Spleen (tissue), 11 donors: Measurements from ENCODE around the gene CCDC107. TPM values are rescaled to one million over a fixed set of nuclear protein-coding genes. Genes with fewer than 3 reads are reported as not detected.

ENCODE experiments used
- DNase-seq: peaks from one replicate; pipeline ENCODE4 v3.0.0-alpha.2; 2020
- H3K27ac ChIP-seq, 8 donors: fragments of 200-600 bp; sonication (generic) in 7 of 8; 1 replicate in 4 of 8; 2 replicates in 4 of 8; pipeline versions ENCODE4 v1.5.0 to v1.8.0; 2016 to 2021; ENCODE audit warnings: inconsistent platforms in 4 of 8, mild to moderate bottlenecking in 4 of 8, moderate library complexity in 1 of 8
- H3K27me3 ChIP-seq, 7 donors: fragments of 200-600 bp; sonication (generic) in 6 of 7; replicated peaks in 1 of 7; 1 replicate in 4 of 7; 2 replicates in 3 of 7; pipeline versions ENCODE4 v1.5.0 to v1.8.0; 2016 to 2021; ENCODE audit warnings: inconsistent platforms in 3 of 7, mild to moderate bottlenecking in 1 of 7
- H3K36me3 ChIP-seq, 6 donors: fragments of 200-600 bp; sonication (generic) in 5 of 6; 1 replicate in 4 of 6; 2 replicates in 2 of 6; pipeline versions ENCODE4 v1.5.0 to v1.8.0; 2016 to 2021; ENCODE audit warnings: inconsistent platforms in 2 of 6
- H3K4me1 ChIP-seq, 6 donors: fragments of 200-600 bp; sonication (generic) in 5 of 6; 1 replicate in 3 of 6; 2 replicates in 3 of 6; pipeline versions ENCODE4 v1.5.0 to v1.8.0; 2016 to 2021; ENCODE audit warnings: inconsistent platforms in 3 of 6
- H3K4me3 ChIP-seq, 8 donors: fragments of 200-600 bp; sonication (generic) in 7 of 8; 1 replicate in 4 of 8; 2 replicates in 4 of 8; pipeline versions ENCODE4 v1.5.0 to v1.8.0; 2016 to 2021; ENCODE audit warnings: inconsistent platforms in 4 of 8, mild to moderate bottlenecking in 4 of 8, moderate library complexity in 2 of 8
- H3K9me3 ChIP-seq, 8 donors: fragments of 200-600 bp; sonication (generic) in 7 of 8; 1 replicate in 4 of 8; 2 replicates in 4 of 8; pipeline versions ENCODE4 v1.5.0 to v1.8.0; 2016 to 2021; ENCODE audit warnings: inconsistent platforms in 4 of 8
- CTCF ChIP-seq, 11 experiments: fragments of 200-600 bp in 7 of 11; fragments of 450-650 bp in 4 of 11; sonication (generic) in 4 of 11; IDR thresholded peaks in 8 of 11; conservative IDR thresholded peaks in 3 of 11; 1 replicate in 7 of 11; 2 replicates in 4 of 11; pipeline versions ENCODE4 v1.4.0 to v1.8.0; 2016 to 2021; ENCODE audit warnings: antibody characterized with exemption in 11 of 11, inconsistent platforms in 4 of 11, mild to moderate bottlenecking in 1 of 11
- POLR2A ChIP-seq, 3 donors: fragments of 450-650 bp; IDR thresholded peaks; one replicate each; pipeline ENCODE4 v1.5.1; 2017; ENCODE audit warnings: antibody characterized with exemption in 3 of 3, mild to moderate bottlenecking in 1 of 3
- POLR2AphosphoS5 ChIP-seq, 3 donors: sonication (generic); formaldehyde crosslinking; IDR thresholded peaks; one replicate each; pipeline ENCODE4 v1.5.1; 2017; ENCODE audit warnings: antibody characterized with exemption in 3 of 3
- WGBS, 5 donors: extraction: QIAGEN DNeasy Blood & Tissue Kit in 3 of 5; methylation state at CpG; one replicate each; pipeline versions ENCODE4 v1.1.5 to v1.1.7; 2013 to 2018; 5-methylcytosine and 5-hydroxymethylcytosine counted together
- intact Hi-C: fragments of 100-400 bp; cut with DNase I; formaldehyde crosslinking; loops from one replicate; pipeline ENCODE4 v1.15.0; 2023; ENCODE audit warnings: low total_unique reads
- polyA plus RNA-seq, 3 donors: library from polyadenylated mRNA; stranded (reverse); fragments of 200-250 nt; gene quantifications; one replicate each; pipeline ENCODE4 v1.2.1, GENCODE V29; 2013
- total RNA-seq, 7 donors: library from RNA; depleted of rRNA in 3 of 7; stranded (reverse); fragments of >200 nt in 3 of 7; fragmentation: NEBNext Ultra II Directional in 4 of 7; extraction: Animal tissue kit (Norgen Biotek cat#: 25700) in 4 of 7; gene quantifications; one replicate each; pipeline versions ENCODE4 v1.1.0 to v1.2.1, GENCODE V29; 2016 to 2021
- donor health status: healthy with polysubstance abuse.
- donor health status: DM: no; HTN: no; CAD: no; lungs with moderate emphysema.
- donor health status: DM: no; HTN: no; CAD: no.
- donor health status: Bipolar disorder and iron deficiency.
- donor health status: healthy.
- donor health status: DM: no; HTN: no; CAD: no.
- donor health status: DM: yes; HTN: yes; CAD: no.

The CCDC107 gene
- total and polyA plus RNA-seq, 10 donors = 14.4 to 46.9 (median 21.3) TPM

DNA sequence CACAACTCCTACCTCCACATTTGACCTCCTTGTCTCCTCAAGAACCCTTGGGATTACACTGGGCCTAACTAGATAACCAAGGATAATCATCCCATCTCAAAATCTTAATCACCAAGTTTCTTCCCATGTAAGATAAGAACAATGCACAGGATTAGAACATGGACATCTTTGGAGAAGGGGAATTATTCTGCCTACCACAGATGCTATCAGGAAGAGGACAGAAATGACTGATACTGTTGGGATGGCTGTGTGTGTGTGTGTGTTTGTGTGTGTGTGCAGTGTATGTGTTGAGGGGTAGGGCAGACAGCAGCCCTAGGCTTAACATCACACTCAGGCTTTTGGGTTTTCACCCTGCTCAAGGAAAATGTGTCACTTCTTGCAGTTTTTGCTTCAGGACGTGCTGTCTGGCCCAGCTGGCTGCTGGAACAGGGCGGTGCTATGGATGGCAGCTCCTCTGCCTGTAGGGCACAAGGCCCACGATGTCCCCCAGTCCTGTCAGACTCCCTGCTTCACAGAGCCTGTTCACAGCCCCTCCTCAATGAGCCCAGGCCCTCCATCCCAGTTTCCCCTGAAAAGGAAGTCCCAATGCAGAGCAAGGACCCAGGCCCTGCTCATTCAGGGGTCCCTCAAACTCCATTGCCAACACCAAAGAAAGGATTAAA, 23.4 kb downstream of the CCDC107 start:
- peaks cover 0 to 39% (median 7%) of the 10 kb centered on the region in 6 donors for H3K36me3 ChIP-seq
- peak; percentile 47 for DNase-seq
- no peak overlapping the region for H3K27ac ChIP-seq
- H3K27me3 ChIP-seq = no peaks in the 10 kb centered on the region
- H3K4me1 ChIP-seq = peaks cover 0 to 19% (median 4%) of the 10 kb centered on the region in 6 donors
- H3K9me3 ChIP-seq = no peaks in the 10 kb centered on the region
- no peak overlapping the region for H3K4me3 ChIP-seq
- WGBS, 5 donors = 52 to 87% (median 78%) methylated on average over 3 of the region's 3 CpGs
- TF ChIP-seq POLR2AphosphoS5 (IDR thresholded peaks at IDR 0.05) (no peak), CTCF (IDR thresholded peaks at IDR 0.05 in 8 of 11, conservative IDR thresholded peaks at IDR 0.05 in 3 of 11) (no peak), POLR2A (IDR thresholded peaks at IDR 0.05) (no peak)
- intact Hi-C loops = no loop called here

DNA sequence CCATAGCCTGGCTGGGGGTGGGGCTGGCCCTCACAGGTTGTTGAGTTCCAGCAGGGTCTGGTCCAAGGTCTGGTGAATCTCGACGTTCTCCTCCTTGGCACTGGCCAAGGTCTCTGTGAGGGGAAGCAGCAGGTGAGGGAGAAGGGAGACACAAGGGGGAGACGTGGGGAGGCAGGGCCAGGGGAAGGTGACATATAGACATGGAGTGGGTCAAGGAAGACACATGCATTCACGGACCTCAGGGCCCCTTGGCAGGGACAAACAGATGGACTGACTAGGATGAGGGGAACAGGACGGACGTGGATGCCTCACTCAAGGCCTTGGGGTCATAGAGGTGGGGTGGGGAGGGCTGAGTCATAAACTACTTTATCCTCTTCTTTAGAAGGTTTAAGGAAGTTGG, 24.0 kb downstream of the CCDC107 start:
- no peaks in the 10 kb centered on the region for H3K9me3 ChIP-seq

DNA sequence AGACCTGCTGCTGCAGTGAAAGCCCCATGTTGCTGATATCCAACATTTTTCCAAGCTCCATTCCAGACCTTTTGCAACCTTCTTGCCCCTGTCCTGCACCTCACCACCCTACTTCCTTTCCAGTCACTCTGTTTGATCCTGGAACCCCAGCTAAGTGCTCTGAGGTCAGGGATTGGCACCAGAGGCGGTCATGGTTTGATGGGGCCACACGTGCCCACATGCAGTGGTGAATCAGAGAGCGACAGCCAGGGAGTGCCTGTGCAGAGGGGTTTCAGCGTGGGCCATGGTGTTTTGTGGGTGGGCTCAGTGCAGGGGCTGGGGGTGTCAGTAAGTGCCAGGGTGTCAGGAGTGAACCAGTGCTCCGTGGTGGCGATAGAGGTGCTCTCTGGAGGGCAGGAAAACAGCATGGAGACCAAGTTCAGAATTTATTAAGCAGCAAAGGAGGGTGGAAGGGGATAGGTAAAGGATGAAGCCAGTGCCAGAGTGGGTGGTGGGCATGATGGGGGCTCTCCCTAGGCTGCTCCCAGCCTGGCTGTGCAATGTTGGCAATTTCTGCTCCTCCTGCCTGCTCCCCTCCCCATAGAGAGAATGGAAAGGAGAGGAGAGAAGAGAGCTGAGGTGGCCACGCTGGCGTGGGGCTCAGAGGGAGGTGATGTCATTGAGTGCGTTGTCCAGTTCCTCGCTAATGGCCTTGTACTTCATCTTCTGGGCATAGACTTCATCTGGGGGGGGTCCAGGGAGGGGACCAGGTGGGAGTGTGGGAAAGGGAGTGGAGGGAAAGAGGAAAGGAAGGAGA, 24.6 kb downstream of the CCDC107 start:
- Histone ChIP-seq H3K9me3 (no peaks in the 10 kb centered on the region), H3K27me3 (no peaks in the 10 kb centered on the region), H3K4me3 (no peak overlapping the region), H3K27ac (no peak overlapping the region), H3K4me1 (peaks cover 0 to 29% (median 4%) of the 10 kb centered on the region in 6 donors), H3K36me3 (peaks cover 0 to 39% (median 7%) of the 10 kb centered on the region in 6 donors)
- WGBS, 5 donors = 83 to 94% (median 91%) methylated on average over 10 of the region's 10 CpGs
- peak; percentile 34 for DNase-seq
- no peak for TF ChIP-seq POLR2AphosphoS5 (IDR thresholded peaks at IDR 0.05)
- no peak for TF ChIP-seq POLR2A (IDR thresholded peaks at IDR 0.05)
- no peak for TF ChIP-seq CTCF (IDR thresholded peaks at IDR 0.05 in 8 of 11, conservative IDR thresholded peaks at IDR 0.05 in 3 of 11)
- intact Hi-C loops = no loop called here

More for the DNA sequence above, 24.0 kb downstream of the CCDC107 start:
- Histone ChIP-seq H3K4me3 (no peak overlapping the region), H3K27ac (no peak overlapping the region), H3K4me1 (peaks cover 0 to 23% (median 4%) of the 10 kb centered on the region in 6 donors), H3K36me3 (peaks cover 0 to 39% (median 7%) of the 10 kb centered on the region in 6 donors), H3K27me3 (no peaks in the 10 kb centered on the region)
- TF ChIP-seq POLR2AphosphoS5 (IDR thresholded peaks at IDR 0.05) (no peak), CTCF (IDR thresholded peaks at IDR 0.05 in 8 of 11, conservative IDR thresholded peaks at IDR 0.05 in 3 of 11) (no peak), POLR2A (IDR thresholded peaks at IDR 0.05) (no peak)
- peak; percentile 45 for DNase-seq
- intact Hi-C loops = no loop called here
- WGBS, 5 donors = 71 to 88% (median 74%) methylated on average over 6 of the region's 6 CpGs

DNA sequence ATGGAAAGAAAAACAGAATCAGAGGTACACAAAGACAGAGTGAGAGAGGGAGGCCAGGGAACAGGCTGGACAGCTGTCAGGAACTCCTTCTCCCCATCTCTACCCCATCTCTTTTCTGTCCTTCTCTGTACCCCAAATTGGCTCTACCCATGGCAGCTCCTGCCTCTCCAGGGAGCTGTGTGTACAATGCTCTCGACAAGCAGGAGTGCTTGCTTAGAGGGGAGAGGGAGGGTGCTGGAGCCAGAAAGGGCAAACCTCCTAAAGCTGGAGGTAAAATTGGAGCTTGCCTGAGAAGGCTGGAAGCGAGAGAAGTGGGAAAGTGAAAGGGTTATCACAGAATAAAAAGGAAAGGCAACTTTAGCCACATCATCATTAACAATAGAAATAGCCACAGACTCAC, 25.2 kb downstream of the CCDC107 start:
- intact Hi-C loops = no loop called here
- Histone ChIP-seq H3K9me3 (no peaks in the 10 kb centered on the region), H3K27me3 (no peaks in the 10 kb centered on the region), H3K4me1 (peaks cover 0 to 35% (median 4%) of the 10 kb centered on the region in 6 donors), H3K27ac (no peak overlapping the region), H3K36me3 (peaks cover 0 to 39% (median 7%) of the 10 kb centered on the region in 6 donors), H3K4me3 (no peak overlapping the region)
- peak; percentile 6 for DNase-seq
- WGBS, 5 donors = 71 to 89% (median 85%) methylated on average over 2 of the region's 2 CpGs
- TF ChIP-seq POLR2AphosphoS5 (IDR thresholded peaks at IDR 0.05) = no peak
